ENCODE data around the gene NKG7.

GRCh38 chr19:51342631-51343569 is 29.6 kb downstream of the NKG7 start:
- no peak for TF ChIP-seq CTCF (IDR thresholded peaks at IDR 0.05)
- no peak for TF ChIP-seq POLR2AphosphoS5 (IDR thresholded peaks at IDR 0.05)
